ENCODE measurements around the gene FABP1.

Gene FABP1

DNA sequence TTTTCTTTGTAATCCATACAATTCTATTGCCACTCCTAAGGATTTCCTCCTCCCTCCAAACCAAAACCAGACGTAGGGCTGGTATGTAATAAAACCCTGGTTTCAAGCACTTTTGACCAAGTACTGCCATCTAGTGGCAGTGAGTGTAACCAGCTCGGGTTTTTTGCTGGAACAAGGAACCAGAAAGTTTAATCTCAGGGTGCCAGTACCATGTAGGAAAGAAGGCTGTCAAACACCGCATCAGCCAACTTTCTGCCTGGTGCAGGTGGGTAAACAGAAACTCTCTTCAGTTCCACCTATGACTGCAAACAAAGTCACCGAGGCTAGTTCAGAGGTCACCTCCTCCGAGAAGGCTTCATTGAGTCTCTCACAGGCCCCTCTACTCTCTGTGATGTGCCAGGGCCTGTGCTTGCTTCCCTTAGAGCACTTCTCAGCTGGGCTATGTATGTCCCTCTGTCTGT, 32.1 kb upstream of the FABP1 start:
- TF ChIP-seq POLR2A (IDR thresholded peaks at IDR 0.05; ENCODE audit: low read depth, low read length), result no peak
- DNase-seq (ENCODE audit: insufficient read length), result no peak
- peak; percentile 84 for FAIRE-seq

DNA sequence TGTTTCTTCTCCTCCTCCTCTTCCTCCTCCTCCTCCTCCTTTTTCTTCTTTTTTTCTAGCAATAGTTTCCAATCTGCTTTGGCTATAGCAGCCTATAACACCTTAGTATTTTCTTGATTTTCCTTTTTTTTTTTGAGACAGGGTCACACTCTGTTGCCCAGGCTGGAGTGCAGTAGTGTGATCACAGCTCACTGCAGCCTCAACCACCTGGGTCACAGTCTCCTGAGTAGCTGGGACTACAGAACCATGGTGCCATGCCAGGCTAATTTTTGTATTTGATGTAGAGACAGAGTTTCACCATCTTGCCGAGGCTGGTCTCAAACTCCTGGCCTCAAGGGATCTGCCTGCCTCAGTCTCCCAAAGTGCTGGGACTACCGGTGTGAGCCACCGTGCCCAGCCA, 31.6 kb upstream of the FABP1 start:
- DNase-seq (ENCODE audit: insufficient read length) (no peak), FAIRE-seq (no peak)
- TF ChIP-seq TAF1 (IDR thresholded peaks at IDR 0.05; ENCODE audit: borderline replicate concordance, low read depth, low read length) (no peak), POLR2AphosphoS5 (IDR thresholded peaks at IDR 0.05; ENCODE audit: low read depth, low read length) (no peak), POLR2A (IDR thresholded peaks at IDR 0.05; ENCODE audit: low read depth, low read length) (no peak)

DNA sequence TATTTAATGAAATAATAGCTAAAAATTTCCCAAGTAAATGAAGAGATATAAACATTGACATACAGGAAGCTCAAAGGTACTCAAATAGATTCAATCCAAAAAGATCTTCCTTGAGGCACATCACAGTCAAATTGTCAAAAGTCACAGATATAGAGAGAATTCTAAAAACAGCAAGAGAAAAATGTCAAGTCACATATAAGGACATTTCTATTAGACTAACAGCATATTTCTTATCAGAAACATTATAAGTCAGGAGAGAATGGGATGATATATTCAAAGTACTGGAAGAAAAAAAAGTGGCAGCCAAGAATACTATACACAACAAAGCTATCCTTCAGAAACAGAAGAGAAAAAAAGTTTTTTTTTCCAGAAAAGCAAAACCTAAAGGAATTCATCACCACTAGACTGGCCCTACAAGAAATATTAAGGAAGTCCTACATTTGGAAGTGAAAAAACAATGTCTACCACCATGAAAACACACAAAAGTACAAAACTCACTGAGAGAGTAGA, 21.1 kb upstream of the FABP1 start:
- DNase-seq (ENCODE audit: insufficient read length), result no peak
- TF ChIP-seq POLR2A (IDR thresholded peaks at IDR 0.05; ENCODE audit: low read depth, low read length) (no peak), POLR2AphosphoS5 (IDR thresholded peaks at IDR 0.05; ENCODE audit: low read depth, low read length) (no peak), TAF1 (IDR thresholded peaks at IDR 0.05; ENCODE audit: borderline replicate concordance, low read depth, low read length) (no peak)
- no peak for FAIRE-seq

DNA sequence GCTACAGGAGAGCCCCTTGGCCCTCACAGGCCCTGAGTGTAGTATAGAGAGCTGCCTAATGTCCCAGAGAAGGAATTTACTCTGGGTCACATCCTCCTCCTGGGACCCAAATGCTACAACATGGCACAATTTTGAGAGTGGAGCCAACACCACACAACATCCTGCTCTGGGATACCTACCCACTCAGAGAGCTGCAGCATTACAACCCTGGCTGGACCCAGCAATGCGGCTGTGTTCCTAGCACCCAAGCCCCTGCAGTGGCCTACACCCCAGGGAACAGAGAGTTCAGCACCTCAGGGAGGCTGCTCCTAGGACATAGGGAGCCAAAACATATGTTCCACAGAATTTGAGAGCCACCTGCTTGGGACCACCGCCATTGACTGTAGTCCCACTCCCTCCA, 19.3 kb upstream of the FABP1 start:
- FAIRE-seq, result no peak
- DNase-seq (ENCODE audit: insufficient read length), result no peak
- TF ChIP-seq POLR2A (IDR thresholded peaks at IDR 0.05; ENCODE audit: low read depth, low read length), result no peak
- TF ChIP-seq POLR2AphosphoS5 (IDR thresholded peaks at IDR 0.05; ENCODE audit: low read depth, low read length), result no peak
- no peak for TF ChIP-seq TAF1 (IDR thresholded peaks at IDR 0.05; ENCODE audit: borderline replicate concordance, low read depth, low read length)

DNA sequence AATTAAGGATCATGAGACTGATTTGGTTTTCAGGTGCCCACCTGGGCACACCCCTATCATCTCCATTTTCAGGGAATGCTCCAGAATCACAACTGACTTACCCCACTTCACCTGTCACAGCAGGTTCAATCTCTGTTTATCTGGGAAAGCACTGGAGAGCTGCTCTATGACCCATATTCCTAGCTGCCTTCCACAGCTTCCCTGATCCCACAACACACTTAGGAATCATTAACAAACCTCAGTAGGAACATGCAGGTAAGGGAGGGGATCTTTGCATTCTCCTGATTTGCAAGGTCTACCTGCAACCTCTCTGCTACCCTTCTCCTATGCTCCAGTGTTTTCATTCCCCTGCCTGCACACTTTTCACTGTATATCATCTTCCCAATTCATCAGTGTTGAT, 18.7 kb upstream of the FABP1 start:
- DNase-seq (ENCODE audit: insufficient read length), result no peak
- FAIRE-seq, result no peak
- TF ChIP-seq TAF1 (IDR thresholded peaks at IDR 0.05; ENCODE audit: borderline replicate concordance, low read depth, low read length) (no peak), POLR2A (IDR thresholded peaks at IDR 0.05; ENCODE audit: low read depth, low read length) (no peak), POLR2AphosphoS5 (IDR thresholded peaks at IDR 0.05; ENCODE audit: low read depth, low read length) (no peak)

DNA sequence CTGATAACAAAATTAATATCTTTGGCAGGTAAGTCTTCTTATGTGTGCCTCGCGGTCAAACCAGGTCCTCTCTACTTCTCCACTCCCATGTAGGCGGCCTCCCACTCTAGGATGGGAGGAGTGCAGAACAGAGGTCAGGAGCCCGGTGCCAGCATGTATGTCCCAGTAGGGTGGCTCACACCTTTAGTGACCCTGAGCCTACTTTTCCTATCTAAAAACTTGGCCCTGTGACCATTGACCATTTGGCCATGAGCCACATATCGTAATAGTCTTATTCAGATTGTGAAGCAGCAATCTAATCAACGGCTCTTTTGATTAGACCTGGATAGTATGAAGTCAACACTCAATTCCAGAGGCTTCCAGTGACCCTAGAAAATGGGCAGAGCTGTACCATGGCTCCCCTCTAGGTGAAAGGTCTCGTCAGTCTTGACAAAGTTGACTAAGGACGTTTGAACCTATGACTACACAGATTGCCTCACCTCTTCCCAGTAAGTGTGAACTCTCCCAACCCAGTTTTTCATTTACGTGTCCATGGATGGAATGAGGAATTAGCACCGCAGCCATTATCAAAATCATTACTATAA, 17.1 kb upstream of the FABP1 start:
- TF ChIP-seq POLR2AphosphoS5 (IDR thresholded peaks at IDR 0.05; ENCODE audit: low read depth, low read length) (no peak), TAF1 (IDR thresholded peaks at IDR 0.05; ENCODE audit: borderline replicate concordance, low read depth, low read length) (no peak), POLR2A (IDR thresholded peaks at IDR 0.05; ENCODE audit: low read depth, low read length) (no peak)
- DNase-seq (ENCODE audit: insufficient read length), result no peak
- FAIRE-seq, result no peak

DNA sequence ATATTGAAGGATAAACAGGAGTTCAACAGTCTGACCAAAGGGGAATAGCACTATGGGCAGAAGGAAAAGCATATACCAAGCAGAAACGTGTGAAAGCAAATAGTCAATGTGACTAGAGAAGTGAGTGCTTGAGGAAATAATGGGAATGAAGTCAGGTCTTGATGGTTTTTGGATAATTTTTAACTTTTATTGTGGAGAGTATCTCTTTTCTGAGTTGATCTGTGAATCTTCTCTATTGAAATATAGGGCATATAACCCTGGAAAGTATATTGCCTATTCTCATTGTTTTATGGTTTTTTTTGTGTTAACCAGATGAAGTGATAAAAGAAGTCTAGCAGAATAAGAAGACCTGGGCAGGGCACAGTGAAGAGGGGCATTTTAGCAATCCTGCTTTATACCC, 16.4 kb upstream of the FABP1 start:
- TF ChIP-seq TAF1 (IDR thresholded peaks at IDR 0.05; ENCODE audit: borderline replicate concordance, low read depth, low read length) (no peak), POLR2A (IDR thresholded peaks at IDR 0.05; ENCODE audit: low read depth, low read length) (no peak), POLR2AphosphoS5 (IDR thresholded peaks at IDR 0.05; ENCODE audit: low read depth, low read length) (no peak)
- FAIRE-seq (no peak), DNase-seq (ENCODE audit: insufficient read length) (no peak)

DNA sequence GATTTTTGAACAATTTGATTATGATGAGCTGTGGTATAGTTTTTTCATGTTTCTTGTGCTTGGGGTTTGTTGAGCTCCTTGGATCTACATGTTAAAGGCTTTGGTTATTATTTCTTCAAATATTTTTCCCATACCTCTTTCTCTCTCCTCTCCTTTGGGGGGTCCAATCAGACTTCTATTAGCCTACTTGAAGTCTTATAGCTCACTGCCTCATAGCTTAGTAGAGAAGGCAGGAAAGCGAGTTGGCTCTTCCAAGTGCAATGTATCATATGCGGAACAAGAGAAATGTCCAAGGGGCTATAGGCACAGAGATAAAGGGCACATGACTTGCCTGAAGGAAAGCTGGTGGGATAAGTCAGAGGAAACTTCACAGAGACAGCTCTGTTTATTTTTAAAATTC, 14.1 kb upstream of the FABP1 start:
- TF ChIP-seq POLR2AphosphoS5 (IDR thresholded peaks at IDR 0.05; ENCODE audit: low read depth, low read length) (no peak), TAF1 (IDR thresholded peaks at IDR 0.05; ENCODE audit: borderline replicate concordance, low read depth, low read length) (no peak), POLR2A (IDR thresholded peaks at IDR 0.05; ENCODE audit: low read depth, low read length) (no peak)
- no peak for DNase-seq (ENCODE audit: insufficient read length)
- FAIRE-seq, result no peak

DNA sequence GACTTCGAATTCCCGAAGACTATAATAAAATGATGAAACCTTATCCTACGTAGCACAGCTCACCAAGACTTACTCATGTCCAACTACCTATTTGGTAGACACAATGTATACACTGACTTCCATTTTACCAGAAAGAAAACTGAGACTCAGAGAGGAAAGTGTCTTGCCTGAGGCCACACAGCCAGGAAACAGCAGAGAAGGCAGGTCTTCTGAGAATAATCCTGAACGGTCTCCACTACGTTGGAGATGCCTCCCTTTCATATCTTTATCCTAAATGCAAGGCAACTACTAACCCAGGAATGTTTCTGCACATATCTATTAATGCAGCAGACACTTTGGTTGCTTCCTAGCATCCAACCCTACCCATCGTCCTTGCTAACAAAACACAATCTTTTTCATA, 11.9 kb upstream of the FABP1 start:
- no peak for TF ChIP-seq POLR2AphosphoS5 (IDR thresholded peaks at IDR 0.05; ENCODE audit: low read depth, low read length)
- TF ChIP-seq POLR2A (IDR thresholded peaks at IDR 0.05; ENCODE audit: low read depth, low read length), result no peak
- TF ChIP-seq TAF1 (IDR thresholded peaks at IDR 0.05; ENCODE audit: borderline replicate concordance, low read depth, low read length), result no peak
- DNase-seq (ENCODE audit: insufficient read length), result no peak
- FAIRE-seq, result no peak

DNA sequence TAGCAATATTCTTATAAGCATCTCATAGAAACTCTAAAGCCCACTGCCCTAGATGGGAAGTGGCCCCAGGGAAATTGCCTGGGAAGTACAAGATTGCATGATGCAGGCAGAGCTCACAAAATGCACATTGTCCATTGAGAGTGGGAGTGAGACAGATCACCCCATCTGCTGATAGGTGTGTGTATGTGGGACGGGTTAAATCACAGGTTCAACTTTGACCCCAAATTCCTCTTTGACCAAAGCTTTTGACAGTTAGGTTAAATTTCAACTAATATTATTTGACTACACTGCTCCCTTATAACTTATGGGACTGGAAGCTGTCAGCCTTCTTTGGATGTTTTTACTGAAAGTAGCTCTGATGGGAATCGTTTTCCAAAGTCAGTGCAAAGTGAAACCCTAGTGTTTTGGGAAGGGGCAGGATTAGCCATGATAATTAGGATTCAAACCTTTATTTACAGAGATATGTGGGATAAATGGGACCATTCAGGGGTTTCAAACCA, 11.4 kb upstream of the FABP1 start:
- no peak for TF ChIP-seq POLR2A (IDR thresholded peaks at IDR 0.05; ENCODE audit: low read depth, low read length)
- no peak for TF ChIP-seq TAF1 (IDR thresholded peaks at IDR 0.05; ENCODE audit: borderline replicate concordance, low read depth, low read length)
- TF ChIP-seq POLR2AphosphoS5 (IDR thresholded peaks at IDR 0.05; ENCODE audit: low read depth, low read length), result no peak
- no peak for DNase-seq (ENCODE audit: insufficient read length)
- no peak for FAIRE-seq

DNA sequence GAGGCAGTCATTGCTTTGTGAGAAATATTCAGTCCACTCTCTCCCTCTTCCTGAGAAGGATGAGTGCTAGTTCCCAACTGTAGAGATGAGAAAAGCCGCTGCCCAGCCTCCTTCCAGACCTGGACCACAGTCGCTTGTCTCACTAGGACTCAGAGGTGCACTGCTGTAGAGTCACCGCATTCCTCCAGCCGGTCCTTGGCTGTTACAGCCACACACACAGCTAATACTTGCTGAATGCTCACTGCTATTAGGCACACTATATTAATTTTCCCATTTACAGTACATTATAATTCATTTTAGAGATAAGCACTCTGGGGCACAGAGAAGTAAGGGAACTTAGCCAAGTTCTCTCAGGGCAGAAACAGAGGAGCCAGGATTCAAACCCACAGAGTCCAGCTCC, 10.0 kb upstream of the FABP1 start:
- no peak for DNase-seq (ENCODE audit: insufficient read length)
- TF ChIP-seq TAF1 (IDR thresholded peaks at IDR 0.05; ENCODE audit: borderline replicate concordance, low read depth, low read length), result no peak
- TF ChIP-seq POLR2AphosphoS5 (IDR thresholded peaks at IDR 0.05; ENCODE audit: low read depth, low read length), result no peak
- TF ChIP-seq POLR2A (IDR thresholded peaks at IDR 0.05; ENCODE audit: low read depth, low read length), result no peak
- no peak for FAIRE-seq

DNA sequence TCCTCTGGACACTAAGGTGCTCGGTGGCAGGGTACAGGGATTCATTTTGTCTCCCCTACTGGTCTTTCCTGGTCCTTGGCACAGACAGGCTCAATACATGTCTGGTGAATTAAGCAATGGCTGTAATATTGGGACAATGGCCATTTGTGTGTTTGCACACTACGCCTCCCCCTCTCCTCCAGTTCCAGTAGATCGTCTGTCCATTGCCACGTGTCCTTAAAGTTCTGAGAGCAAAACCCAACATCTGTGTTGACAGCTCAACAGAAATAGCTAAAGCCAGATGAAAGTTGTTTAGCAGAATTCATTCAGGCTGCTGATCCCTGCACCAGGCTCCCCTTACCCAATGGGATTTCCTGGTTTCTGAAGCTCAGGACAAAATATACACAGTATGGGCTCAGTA, 9.0 kb upstream of the FABP1 start:
- TF ChIP-seq POLR2AphosphoS5 (IDR thresholded peaks at IDR 0.05; ENCODE audit: low read depth, low read length), result no peak
- DNase-seq (ENCODE audit: insufficient read length) (no peak), FAIRE-seq (no peak)

DNA sequence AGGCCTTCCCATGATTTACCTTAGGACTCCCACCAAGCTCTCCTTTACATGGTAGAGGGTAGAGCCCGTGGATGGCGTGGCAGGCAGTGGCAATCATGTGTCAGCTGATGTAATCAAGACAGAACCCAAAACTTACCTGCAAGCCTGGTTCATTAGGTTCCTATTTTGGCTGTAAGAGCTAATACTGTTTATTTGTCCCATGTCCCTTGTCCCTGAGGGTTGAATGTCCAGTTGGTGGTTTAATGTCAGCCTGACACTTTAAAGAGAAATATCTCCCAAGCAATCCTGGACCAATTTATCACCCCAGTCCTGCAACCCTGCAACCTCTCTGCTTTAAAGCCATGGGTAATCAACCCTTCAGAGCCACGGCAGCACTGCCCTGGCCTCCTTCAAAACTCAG, 6.0 kb upstream of the FABP1 start:
- no peak for TF ChIP-seq TAF1 (IDR thresholded peaks at IDR 0.05; ENCODE audit: borderline replicate concordance, low read depth, low read length)
- no peak for TF ChIP-seq POLR2AphosphoS5 (IDR thresholded peaks at IDR 0.05; ENCODE audit: low read depth, low read length)
- no peak for TF ChIP-seq POLR2A (IDR thresholded peaks at IDR 0.05; ENCODE audit: low read depth, low read length)
- no peak for DNase-seq (ENCODE audit: insufficient read length)
- FAIRE-seq, result no peak
